ENCODE data around the gene ESRRG.

DNA sequence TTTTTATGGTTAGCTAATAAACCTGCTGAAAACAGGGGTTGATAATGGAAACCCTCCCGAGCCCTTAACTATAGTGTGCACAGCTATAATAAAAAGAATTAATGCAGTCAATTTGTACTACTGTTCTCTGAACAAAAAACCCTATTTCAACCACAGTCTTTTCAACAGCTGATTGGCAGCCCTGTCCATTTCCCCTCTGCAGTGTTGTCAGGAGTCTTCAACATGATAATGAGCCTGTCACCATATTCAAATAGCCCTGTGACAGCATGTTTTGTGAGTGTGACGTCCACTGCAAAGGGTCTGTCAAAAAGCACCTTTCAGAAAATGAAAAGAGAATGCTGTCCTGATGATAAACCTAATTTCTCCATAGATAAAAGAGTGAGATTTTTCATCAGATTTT lies 92.7 kb downstream of the ESRRG start:
- TF ChIP-seq, protein P1, sequence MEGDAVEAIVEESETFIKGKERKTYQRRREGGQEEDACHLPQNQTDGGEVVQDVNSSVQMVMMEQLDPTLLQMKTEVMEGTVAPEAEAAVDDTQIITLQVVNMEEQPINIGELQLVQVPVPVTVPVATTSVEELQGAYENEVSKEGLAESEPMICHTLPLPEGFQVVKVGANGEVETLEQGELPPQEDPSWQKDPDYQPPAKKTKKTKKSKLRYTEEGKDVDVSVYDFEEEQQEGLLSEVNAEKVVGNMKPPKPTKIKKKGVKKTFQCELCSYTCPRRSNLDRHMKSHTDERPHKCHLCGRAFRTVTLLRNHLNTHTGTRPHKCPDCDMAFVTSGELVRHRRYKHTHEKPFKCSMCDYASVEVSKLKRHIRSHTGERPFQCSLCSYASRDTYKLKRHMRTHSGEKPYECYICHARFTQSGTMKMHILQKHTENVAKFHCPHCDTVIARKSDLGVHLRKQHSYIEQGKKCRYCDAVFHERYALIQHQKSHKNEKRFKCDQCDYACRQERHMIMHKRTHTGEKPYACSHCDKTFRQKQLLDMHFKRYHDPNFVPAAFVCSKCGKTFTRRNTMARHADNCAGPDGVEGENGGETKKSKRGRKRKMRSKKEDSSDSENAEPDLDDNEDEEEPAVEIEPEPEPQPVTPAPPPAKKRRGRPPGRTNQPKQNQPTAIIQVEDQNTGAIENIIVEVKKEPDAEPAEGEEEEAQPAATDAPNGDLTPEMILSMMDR (IDR thresholded peaks at IDR 0.05 in 8 of 11, conservative IDR thresholded peaks at IDR 0.05 in 3 of 11): no peak
- no peak for TF ChIP-seq POLR2A (IDR thresholded peaks at IDR 0.05)
- no peak for TF ChIP-seq POLR2AphosphoS5 (IDR thresholded peaks at IDR 0.05)
